Left cardiac atrium (tissue), 4 donors: Measurements from ENCODE around the gene PKIB. TPM values are rescaled to one million over a fixed set of nuclear protein-coding genes. Genes with fewer than 3 reads are reported as not detected.

ENCODE experiments used
- ATAC-seq, 2 donors: fragments of 200-7000 bp; cut with Tn5 transposase; one replicate each; pipeline ENCODE4 v1.9.1; 2020; ENCODE audit warnings: mild to moderate bottlenecking in 2 of 2, moderate library complexity in 2 of 2
- DNase-seq: peaks from one replicate; pipeline ENCODE4 v3.0.0-alpha.2; 2020
- intact Hi-C, 2 donors: fragments of 100-400 bp; cut with DNase I; formaldehyde crosslinking; loops; one replicate each; pipeline versions ENCODE4 v1.14.1 to v1.15.1; 2022 to 2023
- total RNA-seq, 2 donors: library from RNA; stranded (reverse); fragmentation: NEBNext Ultra II Directional; extraction: Animal tissue kit (Norgen Biotek cat#: 25700); gene quantifications; one replicate each; pipeline ENCODE4 v1.2.1, GENCODE V29; 2021
- donor health status: DM: no; HTN: yes; CAD: no.
- donor health status: DM: no; HTN: yes; CAD: no; lungs with severe emphysema.
- donor health status: DM: yes; HTN: yes; CAD: no.
- donor health status: Dilated cardiomyopathy.

PKIB gene
- total RNA-seq, 2 donors from 2014 or later = 1.0 TPM; not detected in 1

DNA sequence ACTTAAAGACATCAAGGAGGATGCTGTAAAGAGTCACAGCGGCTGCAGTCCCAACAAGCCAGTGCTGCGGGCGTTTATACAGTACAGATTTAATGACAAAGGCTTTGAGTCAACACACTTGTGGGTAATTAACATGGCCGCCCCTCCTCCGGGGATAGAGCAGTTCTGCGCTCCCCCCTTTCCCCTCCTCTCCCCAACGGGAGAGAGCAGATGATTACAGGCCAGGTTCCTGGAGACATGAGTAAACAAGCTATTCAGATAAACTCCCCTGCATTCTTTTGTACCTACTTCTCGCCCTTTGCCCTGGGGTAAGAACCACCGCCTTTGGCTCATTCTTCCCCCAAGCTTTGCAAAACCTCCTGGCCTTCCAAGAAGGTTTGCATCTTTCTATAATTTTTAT, 145.7 kb downstream of the PKIB start:
- intact Hi-C loops = no loop called here
- DNase-seq = no peak
- ATAC-seq = no peak

DNA sequence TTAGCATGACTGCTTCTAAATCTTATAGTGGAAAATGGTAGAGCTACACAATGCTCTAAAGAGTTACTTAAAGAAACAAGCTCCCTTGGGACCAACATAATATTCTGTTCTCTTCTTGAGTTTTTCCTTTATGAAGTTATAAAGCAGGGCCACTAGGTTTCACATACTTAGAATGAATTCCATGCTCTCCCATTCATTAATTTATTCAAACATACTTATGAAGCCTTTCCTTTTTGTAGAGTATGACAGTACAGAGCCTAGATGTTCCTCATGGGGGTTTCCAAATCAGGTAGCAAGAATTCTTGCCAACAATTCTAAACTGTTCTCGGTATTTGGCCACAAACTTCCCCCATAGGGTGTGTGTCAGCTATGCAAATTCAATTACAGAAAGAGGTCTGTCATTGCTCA, 148.7 kb downstream of the PKIB start:
- no peak for ATAC-seq
- intact Hi-C loops = no loop called here
- no peak for DNase-seq

DNA sequence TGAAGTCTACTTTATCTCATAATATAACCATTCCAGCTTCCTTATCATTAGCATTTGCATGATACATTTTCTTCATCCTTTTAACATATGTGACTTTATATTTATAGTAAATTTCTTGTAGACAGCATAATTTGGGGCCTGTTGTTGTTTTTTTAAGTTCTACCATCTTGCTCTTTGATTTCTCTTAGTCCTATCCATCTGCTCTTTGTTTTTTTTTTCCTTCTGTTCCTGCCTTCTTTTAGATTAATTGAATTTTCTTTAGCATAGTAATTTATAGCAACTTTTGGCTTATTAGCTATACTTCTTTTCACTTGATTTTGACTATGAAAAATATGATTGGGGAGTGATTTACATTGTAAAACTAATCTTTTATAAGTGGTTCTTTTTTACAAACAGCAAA, 150.1 kb downstream of the PKIB start:
- no peak for ATAC-seq

DNA sequence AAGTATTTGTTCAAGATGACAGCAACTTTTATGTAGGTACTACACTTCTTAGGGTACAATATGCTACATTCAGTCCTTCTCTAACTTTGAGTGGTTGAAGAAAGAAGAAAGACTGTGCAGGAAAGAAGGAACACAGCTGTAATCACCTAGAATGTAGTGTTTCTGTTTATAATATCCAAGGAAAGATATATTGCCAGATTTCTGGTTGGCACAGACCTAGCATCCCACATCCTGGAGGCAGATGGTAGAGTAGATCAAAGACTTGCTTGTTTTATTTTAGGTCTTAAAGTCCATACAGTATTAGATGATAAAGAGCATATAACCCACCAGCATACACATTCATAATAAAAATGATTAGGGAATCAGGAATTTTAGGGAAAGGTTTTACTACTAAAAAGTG, 156.1 kb downstream of the PKIB start:
- intact Hi-C loops = no loop called here
- no peak for DNase-seq
- ATAC-seq = no peak

More for the DNA sequence above, 150.1 kb downstream of the PKIB start:
- no peak for DNase-seq
- intact Hi-C loops = no loop called here

DNA sequence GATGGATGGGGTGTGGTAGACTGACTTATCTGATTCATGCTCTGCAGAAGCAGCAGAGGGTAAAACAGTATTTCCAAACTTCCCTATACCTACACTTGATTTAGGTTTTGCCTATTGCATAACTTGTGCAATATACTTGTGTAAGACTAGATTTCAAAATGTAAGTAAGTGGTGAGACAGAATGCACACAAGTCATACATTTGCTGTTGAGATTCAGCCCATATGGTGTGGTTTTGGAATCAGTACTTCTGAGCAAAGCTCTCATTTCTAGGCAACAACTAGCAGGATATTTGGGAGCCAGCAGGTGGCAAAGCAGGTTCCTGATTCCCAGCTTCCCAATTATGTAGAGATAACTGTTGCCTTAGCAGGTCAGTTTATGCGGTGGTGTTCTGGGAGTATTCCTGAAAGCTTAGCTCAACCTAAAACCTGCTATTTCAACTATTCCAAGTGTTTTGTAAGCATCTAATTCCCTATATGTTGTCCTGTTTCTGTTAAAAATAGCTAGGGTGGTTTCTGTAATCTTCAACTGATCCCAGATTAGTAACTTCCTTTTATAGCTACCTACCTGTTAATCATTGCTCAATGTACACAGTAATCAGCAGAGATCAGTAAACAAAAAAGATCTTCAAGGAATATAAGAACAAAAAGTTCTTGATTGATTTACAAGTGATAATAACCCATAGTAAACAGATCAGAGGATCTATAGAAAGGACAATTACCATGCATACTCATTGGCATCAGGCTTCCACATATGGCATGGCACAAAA, 160.8 kb downstream of the PKIB start:
- DNase-seq (no peak), ATAC-seq (no peak)
- intact Hi-C loops = no loop called here

DNA sequence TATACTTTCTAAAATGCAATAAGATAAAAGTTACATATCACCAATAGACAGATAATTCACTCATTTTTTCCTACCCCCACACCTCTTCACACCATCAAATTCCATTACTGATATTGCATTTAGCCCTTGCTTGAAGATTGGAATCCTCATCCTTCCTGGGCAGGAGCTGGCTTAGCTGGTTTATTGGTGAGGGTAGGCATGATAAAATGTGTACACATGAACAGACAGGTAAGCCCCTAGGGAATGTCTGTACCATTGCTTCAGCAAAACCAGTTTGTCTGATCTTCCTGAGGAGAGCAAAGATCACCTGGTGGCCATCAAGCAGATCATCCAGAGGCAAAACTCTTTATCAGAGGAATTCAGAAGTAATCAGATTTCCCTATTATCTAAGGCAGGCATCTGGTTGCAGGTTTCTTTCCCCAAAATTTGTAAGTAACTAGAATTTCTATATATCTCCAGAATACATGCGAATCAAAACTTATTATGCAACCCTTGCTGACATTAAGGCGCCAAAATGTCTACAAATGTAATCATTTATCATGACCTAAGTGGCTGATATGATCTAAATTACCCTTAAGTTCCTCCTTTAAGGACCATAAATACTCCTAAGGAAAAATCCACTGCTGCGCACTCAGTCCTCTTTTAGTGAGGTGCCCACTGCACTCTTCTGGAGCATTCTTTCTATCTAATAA, 162.7 kb downstream of the PKIB start:
- intact Hi-C loops = no loop called here
- no peak for ATAC-seq
- DNase-seq = no peak

Other genes starting within 250 kb of the PKIB start
- gene HSF2, start 210.8 kb upstream of the PKIB start, total RNA-seq = 10 to 100 TPM; 23.4 to 35.1 TPM
- 100 to 1,000 TPM; 156 to 191 TPM for gene SERINC1, start 138.6 kb upstream of the PKIB start, total RNA-seq
- under 1 TPM in 1 of 2 donors, not detected in 1; 0.21 TPM for gene FABP7, start 169.3 kb downstream of the PKIB start, total RNA-seq
- gene SMPDL3A, start 178.9 kb downstream of the PKIB start, total RNA-seq = 1 to 10 TPM; 4.7 to 6.0 TPM